ENCODE data around the gene DNAH7. TPM values are rescaled to one million over a fixed set of nuclear protein-coding genes. Genes with fewer than 3 reads are reported as not detected.

The DNAH7 gene
- total and polyA plus RNA-seq, 2 donors (not counting 1 experiment from before 2014, with no cell fraction given): 0.01 to 0.05 TPM

DNA sequence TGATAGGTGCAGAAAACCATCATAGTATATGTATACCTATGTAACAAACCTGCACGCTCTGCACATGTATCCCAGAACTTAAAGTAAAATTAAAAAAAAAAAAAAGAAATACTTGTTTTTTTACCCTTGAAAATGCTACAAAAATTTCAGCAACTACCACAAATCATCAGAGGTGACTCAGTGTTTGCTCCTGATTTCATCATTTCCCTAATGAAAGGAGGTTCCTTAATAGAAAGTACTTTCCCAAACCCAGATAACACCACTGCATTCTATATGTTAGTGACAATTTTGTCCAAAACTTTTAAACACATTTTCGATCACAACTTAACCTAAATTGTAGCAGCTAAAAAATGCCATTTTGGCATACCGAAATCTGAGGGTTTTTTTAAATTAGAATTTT lies 248.3 kb downstream of the DNAH7 start:
- no peak overlapping the region for H3K4me2 ChIP-seq (replicated peaks; ENCODE audit: low read depth, low read length, poor library complexity, severe bottlenecking)
- H3K79me2 ChIP-seq (ENCODE audit: control insufficient read depth, insufficient read depth, low read length): no peaks in the 10 kb centered on the region
- CTCF ChIA-PET: no interaction called here
- ATAC-seq (ENCODE audit: low read depth): no peak
- no peak overlapping the region for H3K27ac ChIP-seq (ENCODE audit: low read length in 2 of 2)
- peaks cover 7% of the 10 kb centered on the region for H3K27me3 Mint-ChIP-seq
- no peak overlapping the region for H3K9ac ChIP-seq (ENCODE audit: low read length)
- no peak for TF ChIP-seq EZH2 (IDR thresholded peaks at IDR 0.05; ENCODE audit: borderline replicate concordance, insufficient read depth, low read depth, low read length, poor library complexity, severe bottlenecking)
- no peak for TF ChIP-seq CTCF (IDR thresholded peaks at IDR 0.05)
- H3K4me1 ChIP-seq (ENCODE audit: control insufficient read depth in 2 of 2, insufficient read depth in 2 of 2, low read length in 2 of 2): no peaks in the 10 kb centered on the region
- no peak for DNase-seq
- no CpG with 5 or more reads among the region's 3 CpGs for WGBS (ENCODE audit: insufficient coverage)
- no peaks in the 10 kb centered on the region for H3K9me3 ChIP-seq (ENCODE audit: control extremely low read depth in 1 of 3, control insufficient read depth in 2 of 3, insufficient read depth in 1 of 3, low read length in 2 of 3)
- H2AFZ ChIP-seq (ENCODE audit: insufficient read depth, low read depth, low read length, poor library complexity, severe bottlenecking): no peak overlapping the region
- intact Hi-C loops (cut with micrococcal nuclease): no loop called here
- POLR2A ChIA-PET: no interaction called here
- H4K20me1 ChIP-seq (ENCODE audit: control insufficient read depth, insufficient read depth, low read length, poor library complexity, severe bottlenecking): no peaks in the 10 kb centered on the region
- no peaks in the 10 kb centered on the region for H3K4me1 Mint-ChIP-seq
- no peak overlapping the region for H3K4me3 ChIP-seq (ENCODE audit: control extremely low read depth in 1 of 5, extremely low read depth in 1 of 5, insufficient read depth in 1 of 5, low read depth in 2 of 5, low read length in 4 of 5)
- H3K9me3 Mint-ChIP-seq (ENCODE audit: insufficient read depth): no peaks in the 10 kb centered on the region
- no peaks in the 10 kb centered on the region for H3K36me3 ChIP-seq (replicated peaks in 1 of 2; ENCODE audit: control extremely low read depth in 1 of 2, control insufficient read depth in 1 of 2, extremely low read depth in 1 of 2, insufficient read depth in 2 of 2, low read length in 1 of 2)
- H3K27me3 ChIP-seq (replicated peaks in 1 of 4; ENCODE audit: control extremely low read depth in 1 of 4, control insufficient read depth in 3 of 4, insufficient read depth in 4 of 4, low read length in 3 of 4): no peaks in the 10 kb centered on the region
- no peak overlapping the region for H3K4me3 Mint-ChIP-seq
- no peak overlapping the region for H3K27ac Mint-ChIP-seq

DNA sequence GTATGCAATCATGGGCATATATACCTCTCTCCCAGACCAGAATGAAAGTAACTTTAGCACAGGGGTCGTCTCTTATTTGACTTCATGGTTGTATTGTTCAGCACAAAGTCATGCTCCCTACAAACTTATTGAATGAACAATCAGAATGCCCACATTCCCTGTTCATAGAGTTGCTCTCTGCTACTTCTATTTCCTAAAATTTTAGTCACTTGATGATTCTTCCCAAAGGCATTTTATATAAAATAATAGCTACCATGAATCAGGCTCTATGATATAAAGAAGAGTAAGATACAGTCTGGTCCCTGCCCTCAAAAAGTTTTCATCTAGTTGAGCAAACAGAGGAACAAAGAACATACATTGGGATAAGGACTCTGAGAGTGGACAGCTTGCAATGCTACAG lies 249.4 kb downstream of the DNAH7 start:
- Histone ChIP-seq H3K4me3 (ENCODE audit: control extremely low read depth in 1 of 5, extremely low read depth in 1 of 5, insufficient read depth in 1 of 5, low read depth in 2 of 5, low read length in 4 of 5) (no peak overlapping the region), H3K36me3 (replicated peaks in 1 of 2; ENCODE audit: control extremely low read depth in 1 of 2, control insufficient read depth in 1 of 2, extremely low read depth in 1 of 2, insufficient read depth in 2 of 2, low read length in 1 of 2) (no peaks in the 10 kb centered on the region), H3K9ac (ENCODE audit: low read length) (no peak overlapping the region), H4K20me1 (ENCODE audit: control insufficient read depth, insufficient read depth, low read length, poor library complexity, severe bottlenecking) (no peaks in the 10 kb centered on the region), H3K4me1 (ENCODE audit: control insufficient read depth in 2 of 2, insufficient read depth in 2 of 2, low read length in 2 of 2) (no peaks in the 10 kb centered on the region), H2AFZ (ENCODE audit: insufficient read depth, low read depth, low read length, poor library complexity, severe bottlenecking) (no peak overlapping the region), H3K27ac (ENCODE audit: low read length in 2 of 2) (no peak overlapping the region), H3K4me2 (replicated peaks; ENCODE audit: low read depth, low read length, poor library complexity, severe bottlenecking) (no peak overlapping the region), H3K79me2 (ENCODE audit: control insufficient read depth, insufficient read depth, low read length) (no peaks in the 10 kb centered on the region), H3K27me3 (replicated peaks in 1 of 4; ENCODE audit: control extremely low read depth in 1 of 4, control insufficient read depth in 3 of 4, insufficient read depth in 4 of 4, low read length in 3 of 4) (no peaks in the 10 kb centered on the region), H3K9me3 (ENCODE audit: control extremely low read depth in 1 of 3, control insufficient read depth in 2 of 3, insufficient read depth in 1 of 3, low read length in 2 of 3) (no peaks in the 10 kb centered on the region)
- ChIA-PET POLR2A (no interaction called here), CTCF (no interaction called here)
- 100% methylated on average over 1 of the region's 1 CpG for WGBS (ENCODE audit: insufficient coverage)
- peaks cover 7% of the 10 kb centered on the region for H3K27me3 Mint-ChIP-seq
- ATAC-seq (ENCODE audit: low read depth) (no peak), DNase-seq (no peak)
- TF ChIP-seq CTCF (IDR thresholded peaks at IDR 0.05): no peak
- TF ChIP-seq EZH2 (IDR thresholded peaks at IDR 0.05; ENCODE audit: borderline replicate concordance, insufficient read depth, low read depth, low read length, poor library complexity, severe bottlenecking): no peak
- H3K4me3 Mint-ChIP-seq: no peak overlapping the region
- H3K9me3 Mint-ChIP-seq (ENCODE audit: insufficient read depth): no peaks in the 10 kb centered on the region
- no peak overlapping the region for H3K27ac Mint-ChIP-seq
- H3K4me1 Mint-ChIP-seq: no peaks in the 10 kb centered on the region
- intact Hi-C loops (cut with micrococcal nuclease): no loop called here
